ENCODE measurements around the gene RBMS1.

RBMS1 gene

GRCh38 chr2:160324917-160325316 lies 168.7 kb downstream of the RBMS1 start:
- no peak for DNase-seq

DNA sequence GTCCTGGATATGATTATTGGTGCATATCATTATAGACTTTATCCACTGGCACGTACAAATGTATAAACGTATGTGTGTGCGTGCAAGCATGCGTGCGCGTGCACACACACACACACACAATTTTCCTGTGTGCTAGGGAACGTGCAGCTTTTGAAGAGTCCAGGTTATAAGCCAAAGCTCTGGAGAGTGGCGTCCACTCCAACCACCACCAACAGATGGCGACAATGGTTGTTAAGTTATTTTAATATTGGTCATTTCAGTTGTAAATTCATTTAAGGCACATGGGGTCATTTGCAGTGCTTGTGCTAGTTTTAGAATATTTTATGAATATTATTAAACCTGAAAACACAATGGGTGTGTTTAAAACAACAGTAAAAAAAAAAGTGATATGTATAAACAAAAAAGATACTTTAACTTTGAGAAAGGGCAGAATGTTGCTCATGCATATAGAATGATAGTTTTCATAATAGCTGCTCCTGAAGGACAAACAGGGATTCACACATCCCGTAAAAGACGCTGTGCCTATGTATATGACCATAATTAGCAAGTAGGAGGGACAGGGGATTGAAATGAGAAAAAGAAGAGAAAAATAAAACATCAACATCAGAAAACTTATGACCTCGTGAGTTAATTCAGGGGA lies 169.3 kb downstream of the RBMS1 start:
- peak; percentile 26 to 43 for DNase-seq

GRCh38 chr2:160322320-160322719 lies 171.3 kb downstream of the RBMS1 start:
- DNase-seq = no peak

DNA sequence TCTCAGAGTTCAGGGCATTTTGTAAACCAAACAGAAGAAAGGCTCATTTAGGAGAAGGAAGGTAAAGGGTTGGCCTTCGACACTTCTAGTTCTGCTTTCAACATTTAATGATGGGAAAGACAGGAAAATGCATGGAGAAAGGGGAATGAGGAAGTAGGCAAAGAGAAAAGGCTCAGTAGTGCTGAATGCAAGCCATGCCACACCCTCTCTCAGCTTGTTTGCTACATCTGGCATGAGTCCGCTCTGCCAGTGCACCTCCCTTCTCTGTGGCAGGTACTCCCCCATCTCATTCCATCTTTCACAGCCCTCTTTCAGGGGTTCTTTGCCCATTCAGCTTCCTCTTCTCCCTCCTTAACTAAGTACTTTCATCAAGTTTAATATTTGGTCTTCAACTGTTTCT lies 172.6 kb downstream of the RBMS1 start:
- DNase-seq = no peak

- DNase-seq = no peak
Observed at GRCh38 chr2:160319700-160320099, 173.9 kb downstream of the RBMS1 start.

DNA sequence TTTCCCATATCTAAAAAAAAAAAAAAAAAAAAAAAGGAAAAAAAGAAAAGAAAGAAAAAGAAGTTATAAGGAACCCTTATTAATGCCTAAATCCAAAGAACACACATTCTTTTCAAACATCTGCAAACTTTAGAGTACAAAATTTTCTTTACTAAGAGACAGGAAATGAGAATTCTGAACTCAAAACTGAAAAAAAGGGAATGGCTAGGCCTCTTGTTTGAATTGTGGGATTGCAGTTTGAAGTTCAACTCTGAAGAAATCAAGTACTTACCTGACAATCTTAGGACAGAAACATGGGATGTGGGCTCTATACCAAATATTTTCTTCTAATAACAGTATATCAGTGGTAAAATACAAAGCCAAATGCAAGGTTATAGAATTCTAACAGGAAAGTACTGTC lies 175.4 kb downstream of the RBMS1 start:
- DNase-seq = no peak

- no peak for DNase-seq
Observed at GRCh38 chr2:160317181-160318099, 176.2 kb downstream of the RBMS1 start.

DNA sequence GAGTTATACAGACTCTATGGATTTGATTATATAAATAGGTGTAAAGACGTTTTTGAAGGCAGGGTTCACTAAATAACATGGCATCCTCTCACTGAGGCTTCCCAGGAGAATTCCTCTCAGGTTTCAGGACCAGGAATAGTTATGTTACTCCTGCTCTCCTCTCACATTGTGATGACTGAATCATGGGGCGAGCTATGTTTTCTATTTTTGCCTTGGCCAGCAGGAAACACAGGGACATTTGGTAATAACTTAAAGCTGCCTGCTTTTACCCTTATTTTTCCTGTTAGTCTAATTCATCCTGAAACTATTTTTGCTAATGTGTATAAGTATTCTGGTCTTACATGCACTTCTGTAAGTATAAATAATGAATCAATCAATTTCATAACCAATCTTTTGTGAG lies 178.3 kb downstream of the RBMS1 start:
- DNase-seq = no peak

DNA sequence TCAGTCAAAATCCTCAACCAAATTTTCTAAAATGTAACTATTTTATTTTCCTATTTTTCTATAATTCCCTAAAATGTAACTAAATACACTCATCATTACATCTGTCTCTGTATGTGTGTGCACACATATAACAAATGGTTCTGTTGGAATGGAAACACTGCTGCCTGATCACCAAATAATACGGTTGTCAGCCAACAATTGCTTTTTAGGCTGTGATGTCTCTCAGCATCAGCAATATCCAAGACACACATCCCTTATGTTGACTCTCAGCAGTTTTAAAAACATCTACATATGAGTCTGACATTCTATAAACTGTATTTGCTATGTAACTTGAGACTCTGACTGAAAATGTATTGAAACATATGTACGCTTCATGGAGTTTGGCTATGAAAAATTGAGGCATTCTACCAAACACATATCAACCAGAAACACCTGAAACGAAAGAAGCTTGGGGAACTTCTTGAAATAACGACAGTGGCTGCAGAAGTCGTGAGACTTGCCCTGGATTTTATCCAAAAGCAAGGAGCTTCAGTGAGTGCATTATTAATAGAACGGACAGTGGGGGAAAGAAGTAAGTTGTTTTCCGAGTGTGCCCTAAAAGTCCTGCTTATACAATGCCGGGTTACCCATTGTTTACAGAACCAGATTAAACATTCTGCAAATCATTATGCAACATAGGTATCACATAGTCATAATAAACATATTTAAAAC lies 183.3 kb downstream of the RBMS1 start:
- no peak for DNase-seq

GRCh38 chr2:160309585-160309984 lies 184.0 kb downstream of the RBMS1 start:
- DNase-seq = no peak

GRCh38 chr2:160308915-160309314 lies 184.7 kb downstream of the RBMS1 start:
- DNase-seq = no peak

- DNase-seq = no peak
Observed at GRCh38 chr2:160308476-160308875, 185.1 kb downstream of the RBMS1 start.

GRCh38 chr2:160306985-160307384 lies 186.6 kb downstream of the RBMS1 start:
- no peak for DNase-seq

DNA sequence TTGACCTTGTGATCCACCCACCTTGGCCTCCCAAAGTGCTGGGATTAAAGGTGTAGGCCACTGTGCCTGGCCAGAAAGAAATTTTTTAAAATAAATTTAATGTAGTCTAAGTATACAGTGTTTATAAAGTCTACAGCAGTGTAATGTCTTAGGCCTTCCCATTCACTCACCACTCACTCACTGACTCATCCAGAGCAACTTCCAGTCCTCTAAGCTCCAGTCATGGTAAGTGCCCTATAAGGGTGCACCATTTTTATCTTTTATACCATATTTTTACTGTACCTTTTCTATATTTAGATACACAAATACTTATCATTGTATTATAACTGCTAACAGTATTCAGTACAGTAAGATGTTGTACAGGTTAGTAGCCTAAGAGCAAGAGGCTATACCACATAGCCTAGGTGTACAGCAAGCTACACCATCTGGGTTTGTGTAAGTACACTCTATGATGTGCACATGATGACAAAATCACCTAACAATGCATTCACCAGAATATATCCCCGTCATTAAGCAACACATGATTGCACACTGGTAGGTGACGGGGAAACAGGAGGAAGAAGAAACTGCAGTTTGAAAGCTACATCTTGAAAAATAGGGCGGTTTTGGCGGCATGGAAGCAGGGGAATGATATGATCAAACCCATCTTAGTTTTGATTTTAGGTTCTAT lies 188.4 kb downstream of the RBMS1 start:
- no peak for DNase-seq

- no peak for DNase-seq
Observed at GRCh38 chr2:160303527-160303926, 190.1 kb downstream of the RBMS1 start.

DNA sequence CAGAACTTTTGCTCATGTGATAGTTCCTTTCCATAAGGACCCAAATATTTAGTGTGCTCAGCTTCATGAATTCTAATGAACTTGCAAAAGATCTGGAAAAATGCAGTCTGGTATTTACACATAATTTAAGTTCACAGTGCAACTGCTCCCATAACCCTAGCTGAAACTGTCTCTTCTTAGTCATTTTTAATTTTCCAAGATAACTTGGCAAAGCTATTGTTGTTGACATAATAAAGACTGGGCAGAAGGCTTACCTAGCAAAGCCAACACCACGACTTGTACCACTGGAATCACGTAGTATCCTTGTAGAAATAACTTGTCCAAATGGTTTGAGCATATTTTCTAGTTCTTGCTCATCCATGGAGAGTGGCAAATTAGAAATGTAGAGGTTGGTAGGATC lies 190.5 kb downstream of the RBMS1 start:
- DNase-seq = no peak

- no peak for DNase-seq
Observed at GRCh38 chr2:160301420-160301819, 192.2 kb downstream of the RBMS1 start.

- no peak for DNase-seq
Observed at GRCh38 chr2:160300203-160300602, 193.4 kb downstream of the RBMS1 start.

DNA sequence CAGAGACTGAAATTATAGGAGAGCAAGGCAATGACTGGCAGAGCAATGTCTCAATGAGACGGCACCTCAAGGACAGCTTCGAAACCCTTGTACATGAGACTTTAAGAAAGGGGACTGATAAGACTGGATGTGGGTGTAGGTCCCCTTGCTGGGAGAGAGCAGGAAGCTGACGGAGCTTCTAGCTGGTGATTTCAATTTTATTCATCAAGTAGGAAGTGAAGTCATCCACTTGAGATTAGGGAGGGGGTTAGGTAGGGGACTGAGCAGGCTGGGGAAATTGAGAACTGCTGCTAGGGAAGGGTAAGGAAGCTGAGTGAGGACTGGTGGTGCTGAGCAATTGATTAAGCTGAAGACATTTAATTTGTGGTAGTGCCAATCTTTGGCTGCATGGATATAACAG lies 194.1 kb downstream of the RBMS1 start:
- DNase-seq = no peak

- DNase-seq = no peak
Observed at GRCh38 chr2:160298960-160299359, 194.6 kb downstream of the RBMS1 start.

- no peak for DNase-seq
Observed at GRCh38 chr2:160295519-160296207, 197.9 kb downstream of the RBMS1 start.

GRCh38 chr2:160294889-160295288 lies 198.7 kb downstream of the RBMS1 start:
- DNase-seq = no peak

All from activated CD4-positive, alpha-beta T cell treated with anti-CD3 and anti-CD28 coated beads for 4 hours (primary cell).